Measurements from ENCODE around the gene DDX24. TPM values are rescaled to one million over a fixed set of nuclear protein-coding genes. Genes with fewer than 3 reads are reported as not detected.

The DDX24 gene
- total and polyA plus RNA-seq, 2 of the 8 experiments (the other 6 are each of a cell fraction or from before 2014, with no cell fraction given), result 89.0 to 201 TPM

- TF ChIP-seq POU5F1 (IDR thresholded peaks at IDR 0.05; ENCODE audit: low read depth, low read length) (no peak), ASH2L (IDR thresholded peaks at IDR 0.05; ENCODE audit: low read length) (no peak)
These were observed 33.6 kb upstream of the DDX24 start (continued) for GRCh38 chr14:94114589-94115057.
